AG04449 (cell line): Measurements from ENCODE around the gene NLGN1.
A peak's percentile ranks its signal among the peaks of the same experiment; 100 is the strongest.

Experiments used
- CTCF ChIA-PET: fragments of 350-600 bp; formaldehyde crosslinking; extraction: SDS; loops from one replicate; lab custom pipeline; 2021; ENCODE audit warnings: antibody characterized with exemption; lab: Yijun Ruan, JAX
- POLR2A ChIA-PET: fragments of 400-600, 350-600 bp; formaldehyde crosslinking; extraction: SDS; loops from one replicate; lab custom pipeline; 2020; ENCODE audit warnings: antibody characterized with exemption, inconsistent platforms; lab: Yijun Ruan, JAX
- DNase-seq: peaks from one replicate; pipeline ENCODE4 v3.0.0-alpha.2; 2010; ENCODE audit warnings: low read depth, low spot score
- H3K4me3 ChIP-seq: 2 replicates; pipeline ENCODE4 v1.5.1; 2011; ENCODE audit warnings: low read depth, mild to moderate bottlenecking, control low read depth, low read length
- TF ChIP-seq, protein P1 (sequence below): IDR thresholded peaks from one replicate; pipeline ENCODE4 v1.5.1; 2011; ENCODE audit warnings: mild to moderate bottlenecking, moderate library complexity, low read length, control low read depth, inconsistent platforms; ENCODE audit not compliant: insufficient read depth; ENCODE audit errors: missing control alignments

NLGN1 gene

DNA sequence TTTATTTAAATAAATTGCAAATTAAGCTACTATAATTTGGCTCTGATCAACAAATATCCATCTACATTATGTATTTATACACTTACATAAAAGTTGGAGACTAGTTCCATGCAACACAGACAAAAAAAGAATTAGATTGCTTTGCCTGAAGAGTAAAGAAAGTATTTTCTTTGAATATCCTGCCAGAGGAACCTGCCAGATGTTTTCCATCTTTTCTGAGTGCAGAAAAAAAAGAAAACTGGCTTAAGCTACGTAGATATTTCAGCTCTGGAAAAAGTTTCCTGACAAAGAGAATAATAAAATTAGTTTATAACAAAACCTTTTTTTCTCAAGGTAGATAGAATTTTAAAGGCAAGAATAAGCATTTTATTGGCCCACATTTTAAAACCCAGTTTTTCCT is 854.1 kb downstream of the NLGN1 start:
- DNase-seq = no peak
- no peak overlapping the region for H3K4me3 ChIP-seq
- ChIA-PET CTCF (no interaction called here), POLR2A (no interaction called here)
- TF ChIP-seq, protein P1, sequence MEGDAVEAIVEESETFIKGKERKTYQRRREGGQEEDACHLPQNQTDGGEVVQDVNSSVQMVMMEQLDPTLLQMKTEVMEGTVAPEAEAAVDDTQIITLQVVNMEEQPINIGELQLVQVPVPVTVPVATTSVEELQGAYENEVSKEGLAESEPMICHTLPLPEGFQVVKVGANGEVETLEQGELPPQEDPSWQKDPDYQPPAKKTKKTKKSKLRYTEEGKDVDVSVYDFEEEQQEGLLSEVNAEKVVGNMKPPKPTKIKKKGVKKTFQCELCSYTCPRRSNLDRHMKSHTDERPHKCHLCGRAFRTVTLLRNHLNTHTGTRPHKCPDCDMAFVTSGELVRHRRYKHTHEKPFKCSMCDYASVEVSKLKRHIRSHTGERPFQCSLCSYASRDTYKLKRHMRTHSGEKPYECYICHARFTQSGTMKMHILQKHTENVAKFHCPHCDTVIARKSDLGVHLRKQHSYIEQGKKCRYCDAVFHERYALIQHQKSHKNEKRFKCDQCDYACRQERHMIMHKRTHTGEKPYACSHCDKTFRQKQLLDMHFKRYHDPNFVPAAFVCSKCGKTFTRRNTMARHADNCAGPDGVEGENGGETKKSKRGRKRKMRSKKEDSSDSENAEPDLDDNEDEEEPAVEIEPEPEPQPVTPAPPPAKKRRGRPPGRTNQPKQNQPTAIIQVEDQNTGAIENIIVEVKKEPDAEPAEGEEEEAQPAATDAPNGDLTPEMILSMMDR = no peak

DNA sequence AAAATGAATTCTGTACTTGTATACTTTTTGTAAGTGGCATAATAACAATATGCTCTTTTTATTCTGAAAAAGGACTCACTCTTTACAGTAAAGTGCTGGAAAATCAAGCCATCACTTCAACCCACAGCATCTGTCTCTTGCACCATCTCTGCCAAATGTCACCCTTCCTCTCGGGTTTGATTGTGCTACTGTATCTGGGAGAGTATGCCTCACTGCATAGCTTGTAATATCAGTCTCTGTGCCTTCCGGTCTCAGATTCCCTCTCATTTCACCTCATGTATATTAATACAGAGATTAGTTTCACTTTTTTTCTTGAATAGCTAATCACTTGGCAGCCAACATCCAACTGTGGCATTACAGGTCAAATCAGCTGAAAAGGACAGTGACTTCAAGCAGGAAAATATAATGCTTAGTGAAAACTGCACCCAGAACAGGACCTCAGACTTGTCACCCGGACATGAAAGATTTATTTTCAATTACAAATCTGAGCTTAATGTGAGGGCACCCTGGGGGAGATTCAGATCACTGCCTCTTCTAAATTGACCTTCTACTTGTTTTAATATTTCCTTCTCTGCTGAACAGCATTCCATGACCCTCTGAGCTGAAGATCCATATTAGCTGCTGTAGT is 855.8 kb downstream of the NLGN1 start:
- no peak for DNase-seq
- TF ChIP-seq, protein P1 = no peak
- ChIA-PET POLR2A (no interaction called here), CTCF (interaction anchor here (0.6 to 1.4 kb wide), 3 partner anchors 15 to 49 kb away, joined by 3 to 5 read pairs (median 4); no protein-coding TSS in a partner anchor)
- H3K4me3 ChIP-seq = no peak overlapping the region

DNA sequence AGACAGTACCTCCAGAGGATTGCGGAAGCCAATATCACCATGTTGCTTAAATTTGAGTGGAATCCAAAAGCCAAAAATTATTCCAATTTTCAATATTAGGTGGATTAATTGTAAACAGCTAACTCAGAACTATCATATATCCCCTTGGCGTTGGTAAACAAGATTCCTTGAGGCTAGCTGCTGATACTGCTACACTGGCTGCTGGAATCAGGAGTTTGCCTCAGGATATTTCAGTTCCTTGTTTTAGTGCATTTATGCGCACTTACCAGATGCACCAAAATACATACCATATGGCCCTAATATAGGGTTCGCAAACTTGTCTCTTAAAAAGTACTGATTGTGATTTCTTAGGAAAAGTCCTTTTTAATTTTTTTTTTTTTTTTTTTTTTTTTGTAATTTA is 856.4 kb downstream of the NLGN1 start:
- POLR2A ChIA-PET = no interaction called here
- CTCF ChIA-PET = interaction anchor here (0.6 to 1.4 kb wide), 2 partner anchors 15 to 34 kb away, joined by 4 to 5 read pairs; no protein-coding TSS in a partner anchor
- DNase-seq = no peak
- H3K4me3 ChIP-seq = no peak overlapping the region
- TF ChIP-seq, protein P1 = no peak

DNA sequence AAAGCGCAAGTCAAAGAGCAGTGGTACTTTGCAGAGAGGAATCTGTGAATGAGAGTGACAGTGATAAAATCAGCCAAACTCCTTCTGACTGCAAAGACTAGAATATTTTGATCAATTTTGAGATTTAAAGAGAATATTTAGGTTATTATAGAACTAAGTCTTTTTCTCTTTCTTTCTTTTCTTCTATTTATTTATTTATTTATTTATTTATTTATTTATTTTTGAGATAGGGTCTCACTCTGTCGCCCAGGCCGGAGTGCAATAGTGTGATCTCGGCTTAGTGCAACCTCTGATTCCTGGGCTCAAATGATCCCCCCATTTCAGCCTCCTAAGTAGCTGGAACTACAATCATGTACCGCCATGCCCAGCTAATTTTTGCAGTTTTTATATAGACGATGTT is 857.9 kb downstream of the NLGN1 start:
- CTCF ChIA-PET = no interaction called here
- no peak for DNase-seq
- POLR2A ChIA-PET = no interaction called here
- H3K4me3 ChIP-seq = no peak overlapping the region
- TF ChIP-seq, protein P1 = no peak

DNA sequence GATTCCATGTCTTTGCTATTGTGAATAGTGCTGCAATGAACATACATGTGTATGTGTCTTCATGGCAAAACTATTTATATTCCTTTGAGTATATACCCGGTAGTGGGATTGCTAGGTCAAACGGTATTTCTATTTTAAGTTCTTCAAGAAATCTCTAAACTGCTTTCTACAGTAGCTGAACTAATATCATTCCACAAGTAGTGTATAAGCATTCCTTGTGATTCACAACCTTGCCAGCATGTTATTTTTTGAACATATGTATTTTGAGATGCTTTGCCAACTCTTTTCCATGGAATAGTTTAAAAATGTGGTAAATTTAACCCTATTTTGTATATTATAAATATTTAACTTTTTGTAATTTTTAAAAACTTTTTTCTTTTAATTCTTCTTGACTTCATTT is 868.9 kb downstream of the NLGN1 start:
- ChIA-PET CTCF (no interaction called here), POLR2A (no interaction called here)
- H3K4me3 ChIP-seq = no peak overlapping the region
- DNase-seq = peak; percentile 16
- TF ChIP-seq, protein P1 = no peak

DNA sequence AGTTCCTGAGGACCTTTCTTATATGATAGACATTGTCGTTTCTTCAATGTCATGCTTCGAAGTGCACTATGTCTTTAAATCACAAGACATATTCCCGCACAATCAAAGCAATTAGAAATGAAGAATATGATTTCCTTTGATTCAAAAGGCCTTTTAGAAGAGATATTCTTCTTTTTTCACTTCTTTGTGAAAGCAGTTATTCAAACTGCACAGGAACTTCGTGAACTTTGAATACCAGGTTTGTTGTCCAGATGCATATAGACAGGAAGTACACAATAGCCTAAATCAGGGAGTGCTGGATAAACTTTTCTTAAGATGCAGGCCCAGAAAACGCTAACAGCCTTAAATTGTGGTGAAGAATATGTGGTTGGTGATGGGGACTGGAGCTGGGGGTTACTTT is 870.5 kb downstream of the NLGN1 start:
- no peak overlapping the region for H3K4me3 ChIP-seq
- CTCF ChIA-PET = interaction anchor here (0.7 kb wide), 1 partner anchor 14 kb away, joined by 4 read pairs; no protein-coding TSS in a partner anchor
- DNase-seq = no peak
- TF ChIP-seq, protein P1 = no peak
- POLR2A ChIA-PET = no interaction called here
